Osteoblast (primary cell): ENCODE measurements around the gene SCUBE3. TPM values are rescaled to one million over a fixed set of nuclear protein-coding genes. Genes with fewer than 3 reads are reported as not detected.

Source experiments
- DNase-seq: peaks from one replicate; pipeline ENCODE4 v3.0.0; 2011; ENCODE audit warnings: low spot score, mixed read lengths; ENCODE audit not compliant: insufficient read length; ENCODE audit errors: missing footprints
- H2AFZ ChIP-seq: 2 replicates; pipeline ENCODE4 v1.6.0; 2011; ENCODE audit warnings: mild to moderate bottlenecking, low read length
- H3K27ac ChIP-seq: 2 replicates; pipeline ENCODE4 v1.5.1; 2011; ENCODE audit warnings: mild to moderate bottlenecking, low read depth, low read length, moderate library complexity
- H3K27me3 ChIP-seq: 2 replicates; pipeline ENCODE4 v1.6.0; 2012; ENCODE audit warnings: mild to moderate bottlenecking, control low read depth, inconsistent platforms, low read length, moderate library complexity; ENCODE audit not compliant: insufficient read depth
- H3K36me3 ChIP-seq: 2 replicates; pipeline ENCODE4 v1.5.1; 2011; ENCODE audit warnings: mild to moderate bottlenecking, low read length, control low read depth, moderate library complexity; ENCODE audit not compliant: insufficient read depth
- H3K4me1 ChIP-seq: 2 replicates; pipeline ENCODE4 v1.5.1; 2011; ENCODE audit warnings: mild to moderate bottlenecking, low read length, control low read depth, moderate library complexity; ENCODE audit not compliant: insufficient read depth
- H3K4me2 ChIP-seq: 2 replicates; pipeline ENCODE4 v1.6.0; 2011; ENCODE audit warnings: mild to moderate bottlenecking, low read length; ENCODE audit not compliant: insufficient read depth
- H3K4me3 ChIP-seq: fragments of 200-600 bp; sonication (generic); 3 replicates; pipeline ENCODE4 v1.5.1; 2012; ENCODE audit warnings: mild to moderate bottlenecking, low read length, inconsistent platforms; ENCODE audit not compliant: insufficient read depth
- H3K79me2 ChIP-seq: 2 replicates; pipeline ENCODE4 v1.6.0; 2012; ENCODE audit warnings: mild to moderate bottlenecking, low read length, control low read depth, inconsistent platforms; ENCODE audit not compliant: insufficient read depth
- H3K9me3 ChIP-seq: 2 replicates; pipeline ENCODE4 v1.5.1; 2011; ENCODE audit warnings: low read depth, low read length, control low read depth
- H4K20me1 ChIP-seq: 2 replicates; pipeline ENCODE4 v1.6.0; 2012; ENCODE audit warnings: mild to moderate bottlenecking, low read length, control low read depth; ENCODE audit not compliant: insufficient read depth
- total RNA-seq: library from RNA; depleted of rRNA; stranded (reverse); fragments of >200 nt; gene quantifications from 2 replicates; pipeline ENCODE4 v1.2.3, GENCODE V29; 2012
- TF ChIP-seq, protein P1 (sequence below): IDR thresholded peaks from 2 replicates; pipeline ENCODE4 v1.5.1; 2011; ENCODE audit warnings: mild to moderate bottlenecking, low read depth, low read length, moderate library complexity; ENCODE audit errors: extremely low read depth

Gene SCUBE3
- total RNA-seq, 1 donor = 30.4 TPM

DNA sequence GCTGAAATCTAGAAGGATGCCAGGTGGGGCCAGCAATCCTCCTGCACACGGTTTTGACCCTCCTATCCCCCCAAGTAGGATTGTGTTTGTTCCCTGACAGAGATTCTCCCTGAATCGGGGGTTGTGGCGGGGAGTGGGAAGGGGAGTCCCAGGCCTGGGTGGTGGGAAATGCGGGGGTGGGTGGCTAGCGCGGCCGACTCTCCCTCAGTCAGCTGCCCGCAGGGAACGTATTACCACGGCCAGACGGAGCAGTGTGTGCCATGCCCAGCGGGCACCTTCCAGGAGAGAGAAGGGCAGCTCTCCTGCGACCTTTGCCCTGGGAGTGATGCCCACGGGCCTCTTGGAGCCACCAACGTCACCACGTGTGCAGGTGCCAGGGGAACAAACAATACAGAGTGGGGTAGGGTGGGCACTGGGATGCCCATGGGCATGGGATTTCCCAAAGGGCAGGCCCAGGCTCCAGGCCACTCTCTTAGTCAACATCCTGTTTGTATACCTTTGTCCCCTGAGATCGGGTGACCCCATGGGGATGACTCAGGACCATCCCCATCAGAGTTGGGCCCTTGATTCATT lies 29.7 kb downstream of the SCUBE3 start:
- Histone ChIP-seq H3K27ac (no peak overlapping the region), H3K4me1 (peaks cover 4% of the 10 kb centered on the region), H3K36me3 (peaks cover 94% of the 10 kb centered on the region), H3K79me2 (peaks cover 16% of the 10 kb centered on the region), H3K27me3 (no peaks in the 10 kb centered on the region), H3K4me2 (no peak overlapping the region), H4K20me1 (peaks cover 15% of the 10 kb centered on the region), H3K4me3 (no peak overlapping the region), H2AFZ (no peak overlapping the region), H3K9me3 (no peaks in the 10 kb centered on the region)
- TF ChIP-seq, protein P1, sequence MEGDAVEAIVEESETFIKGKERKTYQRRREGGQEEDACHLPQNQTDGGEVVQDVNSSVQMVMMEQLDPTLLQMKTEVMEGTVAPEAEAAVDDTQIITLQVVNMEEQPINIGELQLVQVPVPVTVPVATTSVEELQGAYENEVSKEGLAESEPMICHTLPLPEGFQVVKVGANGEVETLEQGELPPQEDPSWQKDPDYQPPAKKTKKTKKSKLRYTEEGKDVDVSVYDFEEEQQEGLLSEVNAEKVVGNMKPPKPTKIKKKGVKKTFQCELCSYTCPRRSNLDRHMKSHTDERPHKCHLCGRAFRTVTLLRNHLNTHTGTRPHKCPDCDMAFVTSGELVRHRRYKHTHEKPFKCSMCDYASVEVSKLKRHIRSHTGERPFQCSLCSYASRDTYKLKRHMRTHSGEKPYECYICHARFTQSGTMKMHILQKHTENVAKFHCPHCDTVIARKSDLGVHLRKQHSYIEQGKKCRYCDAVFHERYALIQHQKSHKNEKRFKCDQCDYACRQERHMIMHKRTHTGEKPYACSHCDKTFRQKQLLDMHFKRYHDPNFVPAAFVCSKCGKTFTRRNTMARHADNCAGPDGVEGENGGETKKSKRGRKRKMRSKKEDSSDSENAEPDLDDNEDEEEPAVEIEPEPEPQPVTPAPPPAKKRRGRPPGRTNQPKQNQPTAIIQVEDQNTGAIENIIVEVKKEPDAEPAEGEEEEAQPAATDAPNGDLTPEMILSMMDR = no peak
- no peak for DNase-seq

DNA sequence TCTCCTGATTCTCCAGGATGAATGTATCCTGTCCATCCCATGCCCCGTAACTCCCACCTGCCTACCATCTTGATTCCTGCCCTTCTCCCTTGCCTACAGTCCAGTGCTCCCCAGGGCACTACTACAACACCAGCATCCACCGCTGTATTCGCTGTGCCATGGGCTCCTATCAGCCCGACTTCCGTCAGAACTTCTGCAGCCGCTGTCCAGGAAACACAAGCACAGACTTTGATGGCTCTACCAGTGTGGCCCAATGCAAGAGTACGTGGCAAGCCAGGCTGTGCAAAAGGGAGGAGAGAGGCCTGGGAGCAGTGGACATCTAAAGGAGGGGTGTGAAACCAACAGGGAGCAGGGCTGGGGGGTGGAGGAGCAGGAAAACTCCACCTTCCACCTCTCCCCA lies 30.8 kb downstream of the SCUBE3 start:
- Histone ChIP-seq H3K36me3 (peaks cover 96% of the 10 kb centered on the region), H3K4me3 (no peak overlapping the region), H3K4me2 (no peak overlapping the region), H3K79me2 (peaks cover 16% of the 10 kb centered on the region), H3K4me1 (no peaks in the 10 kb centered on the region), H4K20me1 (peaks cover 14% of the 10 kb centered on the region), H2AFZ (no peak overlapping the region), H3K27me3 (no peaks in the 10 kb centered on the region), H3K27ac (no peak overlapping the region), H3K9me3 (no peaks in the 10 kb centered on the region)
- TF ChIP-seq, protein P1 = no peak
- DNase-seq = no peak

DNA sequence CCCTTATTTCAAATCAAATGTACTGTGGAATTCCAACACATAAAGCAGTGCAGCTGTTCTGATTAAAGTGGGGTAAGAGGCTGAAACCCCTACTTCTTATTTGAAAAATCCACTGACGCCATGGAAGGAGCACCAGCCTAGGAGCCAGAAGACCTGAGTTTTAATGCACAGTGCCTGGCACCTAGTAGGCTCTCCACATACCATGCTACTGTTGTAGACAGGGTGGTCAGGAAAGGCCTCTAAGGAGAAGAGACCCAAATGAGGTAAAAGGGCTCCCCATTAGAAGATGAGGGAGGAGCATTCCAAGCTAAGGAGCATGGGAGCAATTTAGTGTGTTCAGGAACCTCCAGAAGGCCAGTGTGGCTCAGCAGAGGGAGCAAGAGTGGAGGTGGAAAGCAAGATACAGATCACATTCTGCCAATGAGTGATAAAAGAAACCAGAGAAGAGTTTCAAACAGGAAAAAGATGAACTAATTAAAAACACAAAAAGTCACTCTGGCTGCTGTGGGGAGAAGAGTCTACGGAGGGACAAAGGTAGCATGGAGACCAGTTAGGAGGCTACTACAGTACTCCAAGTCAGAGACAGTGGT lies 34.0 kb downstream of the SCUBE3 start:
- TF ChIP-seq, protein P1 = peak; percentile 9
- H3K9me3 ChIP-seq = no peaks in the 10 kb centered on the region
- DNase-seq = no peak
- H4K20me1 ChIP-seq = peaks cover 3% of the 10 kb centered on the region
- H2AFZ ChIP-seq = no peak overlapping the region
- no peak overlapping the region for H3K4me3 ChIP-seq
- H3K4me1 ChIP-seq = no peaks in the 10 kb centered on the region
- H3K36me3 ChIP-seq = peaks cover 93% of the 10 kb centered on the region
- no peak overlapping the region for H3K27ac ChIP-seq
- H3K27me3 ChIP-seq = no peaks in the 10 kb centered on the region
- peaks cover 3% of the 10 kb centered on the region for H3K79me2 ChIP-seq
- no peak overlapping the region for H3K4me2 ChIP-seq

DNA sequence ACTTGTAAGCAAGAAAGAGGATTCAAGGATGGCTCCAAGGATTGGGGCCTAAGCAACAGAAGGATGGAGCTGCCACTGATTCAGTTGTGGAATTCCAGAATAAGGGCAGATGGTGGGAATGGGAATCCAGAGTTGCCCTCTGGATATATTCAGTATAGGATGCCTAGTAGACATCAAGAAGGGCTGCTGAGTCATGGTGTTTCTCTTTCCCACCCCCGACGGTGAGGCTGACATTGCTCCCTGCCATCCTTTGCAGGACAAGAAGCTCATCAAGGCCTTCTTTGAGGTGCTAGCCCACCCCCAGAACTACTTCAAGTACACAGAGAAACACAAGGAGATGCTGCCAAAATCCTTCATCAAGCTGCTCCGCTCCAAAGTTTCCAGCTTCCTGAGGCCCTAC lies 34.5 kb downstream of the SCUBE3 start:
- Histone ChIP-seq H3K4me2 (no peak overlapping the region), H3K4me1 (no peaks in the 10 kb centered on the region), H3K36me3 (peaks cover 87% of the 10 kb centered on the region), H3K9me3 (no peaks in the 10 kb centered on the region), H3K4me3 (no peak overlapping the region), H3K79me2 (no peaks in the 10 kb centered on the region), H3K27ac (no peak overlapping the region), H3K27me3 (no peaks in the 10 kb centered on the region), H4K20me1 (peaks cover 3% of the 10 kb centered on the region), H2AFZ (no peak overlapping the region)
- DNase-seq = no peak
- TF ChIP-seq, protein P1 = no peak
